Epidermal melanocyte (primary cell): Measurements from ENCODE around the gene RALGAPB.
"Not testable (repeated sequence)": the region's sequence is repeated elsewhere in the genome, so short reads cannot be mapped to it uniquely, and the experiment has no call there.

Source experiments
- DNase-seq: peaks from one replicate; pipeline ENCODE4 v3.0.0; 2011; ENCODE audit warnings: low spot score; ENCODE audit not compliant: insufficient read length

RALGAPB gene

DNA sequence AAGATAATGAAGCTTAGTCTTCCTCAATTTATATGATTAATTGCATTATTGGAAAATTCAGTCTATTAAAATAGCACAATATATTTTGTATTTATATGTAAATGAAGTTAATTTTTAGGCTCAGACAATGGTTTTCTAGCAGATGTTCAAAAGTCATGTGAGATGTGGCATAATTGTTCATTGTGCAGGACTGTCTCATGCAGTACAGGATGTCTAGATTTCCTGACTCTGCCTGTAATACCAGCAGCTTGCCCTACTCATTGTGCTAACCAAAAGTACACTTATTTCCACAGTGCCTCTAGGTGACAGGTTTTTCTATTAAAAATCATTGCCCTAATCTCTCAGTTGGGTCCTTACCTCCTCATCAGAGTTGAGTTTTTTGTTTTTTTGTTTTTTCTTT is 12.4 kb downstream of the RALGAPB start:
- DNase-seq: no peak

DNA sequence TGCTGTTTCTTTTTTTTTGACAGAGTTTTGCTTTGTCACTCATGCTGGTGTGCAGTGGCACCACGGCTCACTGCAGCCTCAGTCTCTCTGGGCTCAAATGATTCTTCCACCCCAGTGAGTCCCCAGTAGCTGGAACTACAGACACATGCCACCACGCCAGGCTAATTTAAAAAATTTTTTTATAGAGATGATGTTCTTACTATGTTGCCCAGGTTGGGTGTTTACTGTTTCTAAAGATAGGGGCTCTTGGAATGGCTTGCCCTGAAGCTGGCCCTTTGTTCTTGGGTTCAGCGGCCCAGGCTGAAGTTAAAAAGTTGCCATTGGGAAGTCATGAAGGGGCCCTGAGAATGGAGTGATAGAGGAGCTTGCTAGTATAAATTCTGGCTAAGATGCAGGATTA is 16.5 kb downstream of the RALGAPB start:
- DNase-seq: no peak

DNA sequence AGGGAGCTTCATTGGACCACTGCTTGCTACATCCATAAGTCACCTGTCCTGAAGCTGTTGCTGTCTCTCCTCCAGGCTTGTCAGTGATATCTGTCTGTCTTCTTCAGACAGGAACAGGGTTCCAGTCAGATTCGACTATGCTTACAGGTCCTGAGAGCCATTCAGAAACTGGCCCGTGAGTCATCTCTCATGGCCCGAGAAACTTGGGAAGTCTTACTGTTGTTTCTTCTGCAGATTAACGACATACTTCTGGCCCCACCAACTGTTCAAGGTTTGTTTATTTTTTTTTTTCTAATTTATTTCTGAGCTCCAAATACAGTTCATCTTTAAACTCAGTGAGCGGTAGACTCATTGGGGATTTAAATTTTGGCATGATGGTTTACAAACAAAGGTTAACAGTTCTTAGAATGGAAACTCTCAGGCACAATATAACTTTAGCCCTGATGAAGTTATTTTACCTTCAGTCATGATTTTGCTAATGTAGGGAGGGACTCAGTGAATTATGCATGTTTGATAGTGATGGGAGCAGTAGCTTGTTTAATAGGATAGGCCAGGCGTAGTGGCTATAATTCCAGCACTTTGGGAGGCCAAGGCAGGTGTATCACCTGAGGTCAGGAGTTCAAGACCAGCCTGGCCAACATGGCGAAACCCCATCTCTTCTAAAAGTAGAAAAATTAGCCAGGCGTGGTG is 24.7 kb downstream of the RALGAPB start:
- DNase-seq: no peak

DNA sequence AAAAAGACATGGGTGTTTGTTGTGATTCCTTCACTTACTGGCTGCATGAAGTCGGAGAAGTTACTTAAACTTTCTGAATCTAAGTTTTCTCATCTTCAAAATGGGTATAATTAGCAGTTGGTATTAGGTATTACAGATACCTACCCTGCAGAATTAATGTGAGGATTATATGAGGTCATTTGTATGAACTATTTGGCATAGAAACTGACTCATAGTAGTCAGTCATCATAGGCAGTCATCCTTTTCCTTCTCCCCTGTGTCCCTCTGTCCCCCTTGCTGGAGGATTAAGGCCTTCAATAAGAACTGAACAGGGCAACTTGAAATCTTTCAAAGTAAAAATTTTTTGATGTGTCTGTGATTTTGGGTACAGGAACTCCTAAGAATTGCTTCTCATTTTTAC is 26.3 kb downstream of the RALGAPB start:
- no peak for DNase-seq

DNA sequence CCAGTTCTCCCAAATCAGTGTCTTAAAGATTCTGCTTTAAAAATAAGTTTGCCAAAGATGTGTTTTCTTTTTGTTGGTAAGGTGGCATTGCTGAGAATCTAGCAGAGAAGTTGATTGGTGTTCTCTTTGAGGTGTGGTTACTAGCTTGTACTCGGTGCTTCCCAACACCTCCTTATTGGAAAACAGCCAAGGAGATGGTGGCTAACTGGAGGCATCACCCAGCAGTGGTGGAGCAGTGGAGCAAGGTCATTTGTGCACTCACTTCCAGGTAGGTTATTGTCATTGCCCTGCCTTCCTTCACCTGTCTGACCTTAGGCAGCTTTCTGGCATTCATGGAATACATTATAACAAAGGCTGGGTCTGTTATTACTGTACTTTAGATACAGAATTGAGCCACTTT is 26.7 kb downstream of the RALGAPB start:
- no peak for DNase-seq

DNA sequence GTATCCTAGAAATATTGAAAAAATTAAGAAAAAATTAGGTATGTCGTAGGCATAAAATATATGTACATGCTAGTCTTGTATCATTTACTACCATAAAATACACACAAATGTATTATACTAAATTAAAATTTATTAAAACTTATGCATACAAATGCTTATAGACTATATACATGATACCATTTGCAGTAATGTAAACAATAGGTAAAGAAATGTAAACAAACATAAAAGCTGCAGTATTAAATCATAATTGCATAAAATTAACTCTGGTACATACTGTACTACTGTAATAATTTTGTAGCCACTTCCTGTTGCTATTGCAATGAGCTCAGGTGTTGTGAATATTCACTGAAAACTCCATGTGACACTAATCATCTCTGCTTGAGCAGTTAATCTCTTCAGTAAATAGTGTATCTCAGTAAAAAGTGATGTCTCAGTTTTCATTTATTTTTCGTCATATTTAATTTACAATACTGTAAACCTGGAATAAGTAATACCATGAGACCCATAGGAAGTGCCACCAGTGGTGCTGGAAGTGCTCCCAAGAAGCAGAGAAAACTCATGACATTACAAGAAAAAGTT is 29.3 kb downstream of the RALGAPB start:
- no peak for DNase-seq

DNA sequence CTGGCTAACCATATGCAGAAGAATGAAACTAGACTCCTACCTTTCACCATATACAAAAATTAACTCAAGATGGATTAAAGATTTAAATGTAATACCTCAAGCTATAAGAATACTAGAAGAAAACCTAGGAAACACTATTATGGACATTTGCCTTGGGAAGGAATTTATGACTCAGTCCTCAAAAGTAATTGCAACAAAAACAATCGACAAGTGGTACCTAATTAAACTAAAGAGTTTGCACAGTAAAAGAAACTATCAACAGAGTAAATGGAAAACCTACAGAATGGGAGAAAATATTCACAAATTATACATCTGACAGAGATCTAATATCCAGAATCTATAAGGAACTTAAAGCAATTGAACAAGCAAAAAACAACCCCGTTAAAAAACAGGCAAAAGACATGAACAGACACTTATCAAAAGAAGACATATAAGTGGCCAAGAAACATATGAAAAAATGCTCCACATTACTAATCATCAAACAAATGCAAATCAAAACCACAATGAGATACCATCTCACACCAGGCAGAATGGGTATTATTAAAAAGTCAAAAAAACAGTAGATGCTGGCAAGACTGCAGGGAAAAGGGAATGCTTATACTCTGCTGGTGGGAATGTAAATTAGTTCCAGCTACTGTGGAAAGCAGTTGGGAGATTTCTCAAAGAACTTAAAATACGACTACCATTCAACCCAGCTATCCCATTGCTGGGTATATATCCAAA is 31.9 kb downstream of the RALGAPB start:
- DNase-seq: no peak

DNA sequence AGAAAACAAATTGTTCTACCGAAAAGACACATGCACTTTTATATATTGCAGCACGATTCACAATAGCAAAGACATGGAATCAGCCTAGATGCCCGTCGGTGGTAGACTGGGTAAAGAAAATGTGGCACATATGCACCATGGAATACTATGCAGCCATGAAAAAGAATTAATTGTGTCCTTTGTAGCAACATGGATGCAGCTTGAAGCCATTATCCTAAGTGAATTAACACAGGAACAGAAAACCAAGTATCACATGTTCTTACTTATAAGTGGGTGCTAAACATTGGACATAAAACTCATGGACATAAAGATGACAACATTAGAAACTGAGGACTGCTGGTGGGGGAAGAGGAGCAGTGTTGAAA is 32.4 kb downstream of the RALGAPB start:
- DNase-seq: no peak

DNA sequence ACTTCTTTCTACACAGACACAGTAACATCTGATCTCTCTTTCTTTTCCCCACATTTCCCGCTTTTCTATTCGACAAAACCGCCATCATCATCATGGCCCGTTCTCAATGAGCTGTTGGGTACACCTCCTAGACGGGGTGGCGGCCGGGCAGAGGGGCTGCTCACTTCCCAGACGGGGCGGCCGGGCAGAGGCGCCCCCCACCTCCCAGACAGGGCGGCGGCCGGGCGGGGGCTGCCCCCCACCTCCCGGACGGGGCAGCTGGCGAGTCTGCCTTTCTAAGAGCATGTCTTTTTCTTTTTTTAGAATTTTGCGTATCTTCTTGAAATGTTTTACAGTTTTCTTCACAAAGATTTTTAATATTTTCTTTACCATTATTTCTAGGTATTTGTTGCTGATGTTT is 39.1 kb downstream of the RALGAPB start:
- DNase-seq: not testable (repeated sequence)

DNA sequence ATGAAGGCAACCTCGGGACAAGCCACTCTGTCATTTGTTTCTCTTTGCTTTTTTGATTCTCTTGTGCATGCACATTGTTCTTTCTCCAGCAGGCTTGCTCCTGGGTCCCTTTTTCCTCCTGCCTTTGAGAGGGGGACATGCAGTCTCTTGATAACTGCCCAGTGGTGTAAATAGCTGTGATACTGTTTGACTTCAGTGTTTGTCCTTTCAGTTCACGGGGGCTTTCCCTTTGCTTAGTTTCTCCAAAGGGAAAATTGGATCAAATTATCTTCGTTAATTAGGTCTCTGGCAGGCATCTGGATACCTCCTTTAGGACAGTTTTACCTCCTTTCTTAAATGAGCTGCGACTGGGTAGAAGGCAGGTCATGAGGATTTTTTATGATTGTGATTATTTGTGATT is 41.5 kb downstream of the RALGAPB start:
- DNase-seq: no peak

DNA sequence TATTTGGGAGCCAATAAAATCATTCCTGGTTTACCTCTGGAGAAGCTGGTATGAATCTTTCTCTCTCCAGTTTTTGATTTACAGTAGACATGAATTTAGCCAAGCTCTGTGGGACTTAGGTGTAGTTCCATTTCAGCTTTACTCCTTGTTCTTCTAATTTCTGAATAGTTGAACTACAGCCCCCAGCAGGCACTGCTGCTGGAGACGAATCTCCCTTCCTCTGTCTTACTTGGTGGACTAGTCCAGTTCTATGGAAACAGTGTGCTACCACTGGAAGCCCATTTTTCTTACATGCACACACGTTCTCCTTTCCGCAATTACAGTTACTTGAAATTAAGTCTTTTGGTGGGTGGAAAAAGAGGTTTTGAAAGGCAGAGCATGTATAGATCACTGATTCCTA is 42.3 kb downstream of the RALGAPB start:
- no peak for DNase-seq

DNA sequence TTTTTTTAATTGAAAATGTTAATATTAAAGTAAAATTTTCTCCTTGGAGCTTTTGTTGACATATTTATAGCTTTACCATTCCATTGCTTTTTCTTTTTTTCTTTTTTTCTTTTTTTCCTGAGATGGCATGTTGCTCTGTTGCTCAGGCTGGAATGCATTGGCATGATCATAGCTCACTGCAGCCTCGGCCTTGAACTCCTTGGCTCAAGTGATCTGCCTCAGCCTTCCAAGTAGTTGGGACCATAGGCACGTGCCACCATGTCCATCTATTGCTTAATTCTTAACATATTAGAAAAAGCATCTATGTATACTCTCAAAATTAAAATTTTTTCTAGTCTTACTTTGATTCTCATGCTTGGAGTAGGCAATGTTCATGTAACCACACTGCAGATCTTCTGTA is 43.0 kb downstream of the RALGAPB start:
- DNase-seq: no peak

DNA sequence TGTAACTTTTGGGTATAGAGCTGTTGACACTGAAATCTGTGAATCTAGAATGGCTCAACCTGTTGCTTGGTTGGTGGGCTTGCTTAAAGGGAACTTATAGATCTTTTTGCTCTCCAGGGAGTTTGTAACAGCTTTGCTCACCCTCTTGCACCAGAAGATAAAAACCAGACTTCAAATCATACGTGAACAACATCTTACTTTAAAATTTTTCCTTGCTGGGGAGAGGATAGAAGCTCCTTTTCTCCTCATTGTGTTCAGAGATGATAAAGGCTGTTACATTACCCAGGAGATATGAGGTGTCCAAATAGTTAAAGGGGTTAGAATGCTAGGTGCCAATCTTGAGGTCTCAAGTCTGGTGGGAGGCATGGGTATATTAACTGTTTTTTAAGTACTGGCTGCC is 46.8 kb downstream of the RALGAPB start:
- no peak for DNase-seq

DNA sequence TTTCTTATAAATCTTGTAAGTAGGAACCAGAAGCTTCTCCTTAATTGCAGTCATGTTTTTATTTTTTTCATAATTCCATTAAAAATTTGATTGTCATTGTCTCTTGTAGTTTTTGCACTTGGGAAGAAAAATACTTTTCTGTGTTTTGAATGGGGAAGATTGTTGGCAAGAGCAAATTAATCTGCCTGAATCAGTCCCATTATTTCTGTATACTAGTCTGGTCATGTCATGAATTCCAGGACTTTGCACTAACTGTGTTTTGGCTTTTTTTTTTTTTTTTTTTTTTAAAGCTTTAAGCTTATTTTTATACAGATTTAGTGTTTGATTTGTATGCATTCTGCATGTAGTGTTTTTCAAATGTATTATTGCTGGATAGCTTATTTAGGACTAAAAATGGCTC is 47.6 kb downstream of the RALGAPB start:
- DNase-seq: no peak

DNA sequence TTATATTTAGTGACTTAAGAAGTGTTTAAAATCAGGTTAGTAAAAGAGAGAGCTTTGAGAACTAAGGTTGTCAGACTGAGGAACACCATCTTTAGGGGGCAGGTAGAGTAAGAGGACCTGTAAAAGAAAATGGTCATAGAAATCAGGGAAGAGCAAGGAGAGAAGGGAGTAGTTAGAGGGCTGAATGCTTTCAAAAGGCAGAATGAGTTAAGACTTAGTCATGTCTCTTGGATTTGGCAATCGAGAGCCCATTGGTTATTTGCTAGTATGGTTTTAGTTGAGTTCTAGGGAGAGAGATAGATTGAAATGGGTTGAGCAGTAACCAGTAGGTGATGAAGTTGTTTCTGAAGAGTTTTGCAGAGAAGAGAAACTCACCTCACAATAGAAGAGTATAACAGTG is 51.1 kb downstream of the RALGAPB start:
- DNase-seq: no peak

DNA sequence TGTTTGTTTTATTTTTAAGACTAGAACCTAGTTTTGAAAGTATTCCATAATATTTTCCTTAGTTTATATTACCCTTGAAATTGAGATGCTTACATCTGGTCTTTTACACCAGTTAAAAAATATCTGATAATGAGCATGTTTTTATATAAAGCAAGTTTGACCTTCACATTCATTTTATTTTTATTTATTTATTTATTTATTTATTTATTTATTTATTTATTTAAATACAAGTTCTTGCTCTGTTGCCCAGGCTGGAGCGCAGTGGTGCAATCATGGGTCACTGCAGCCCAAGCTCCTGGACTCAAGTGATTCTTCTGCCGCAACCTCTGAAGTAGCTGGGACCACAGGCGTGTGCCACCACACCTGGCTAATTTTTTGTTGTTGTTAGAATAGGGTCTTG is 55.5 kb downstream of the RALGAPB start:
- DNase-seq: no peak

DNA sequence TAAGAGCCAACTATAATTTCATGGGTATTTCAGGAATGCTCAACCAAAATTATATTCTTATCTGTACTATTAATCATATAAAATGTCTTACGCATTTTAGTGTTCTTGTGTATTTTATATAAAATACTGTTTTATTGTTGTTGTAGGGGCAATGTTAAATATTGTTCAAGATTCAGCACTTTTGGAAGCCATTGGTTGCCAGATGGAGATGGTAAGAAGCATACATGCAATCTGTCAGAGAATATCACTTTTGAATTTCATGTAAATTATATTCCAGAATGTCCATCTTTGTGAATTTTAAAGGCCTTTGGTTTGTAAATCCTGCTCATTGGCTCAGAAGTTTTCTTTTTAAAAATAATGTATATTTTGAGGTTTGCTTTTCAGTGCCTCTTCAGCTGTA is 58.4 kb downstream of the RALGAPB start:
- DNase-seq: no peak

DNA sequence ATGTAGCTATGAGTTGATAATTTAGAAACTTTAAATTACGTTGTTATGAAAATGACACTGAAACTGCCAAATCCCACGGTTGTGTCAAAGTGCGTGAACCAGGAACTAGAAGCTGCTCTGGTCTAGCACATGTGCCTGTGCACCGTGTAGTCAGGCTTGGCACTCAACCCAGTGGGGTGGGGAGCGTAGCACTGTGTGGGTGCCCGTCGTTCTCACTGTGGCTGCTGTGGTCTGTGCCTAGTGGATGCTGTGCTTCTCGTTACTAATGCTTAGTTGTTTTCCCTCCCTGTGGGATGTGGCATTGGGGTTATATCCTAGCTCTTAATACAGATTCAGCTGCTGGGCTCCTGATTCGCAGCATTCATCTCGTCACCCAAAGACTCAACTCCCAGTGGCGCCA is 62.1 kb downstream of the RALGAPB start:
- no peak for DNase-seq

DNA sequence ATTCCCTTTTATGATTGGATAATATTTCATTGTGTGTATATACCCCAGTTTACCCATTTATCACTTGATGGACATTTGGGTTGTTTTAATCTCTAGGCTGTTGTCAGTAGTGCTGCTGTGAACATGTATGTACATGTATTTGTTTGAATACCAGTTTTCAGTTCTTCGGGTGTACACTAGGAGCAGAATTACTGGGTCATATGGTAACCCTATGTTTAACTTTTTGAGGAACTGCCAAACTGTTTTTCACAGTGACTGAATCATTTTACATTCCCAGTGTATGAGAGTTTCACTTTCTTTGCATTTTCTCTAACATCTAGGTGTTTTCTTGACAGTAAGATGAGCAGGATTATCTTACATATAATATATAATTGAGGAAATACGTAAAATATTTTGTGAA is 63.7 kb downstream of the RALGAPB start:
- no peak for DNase-seq

DNA sequence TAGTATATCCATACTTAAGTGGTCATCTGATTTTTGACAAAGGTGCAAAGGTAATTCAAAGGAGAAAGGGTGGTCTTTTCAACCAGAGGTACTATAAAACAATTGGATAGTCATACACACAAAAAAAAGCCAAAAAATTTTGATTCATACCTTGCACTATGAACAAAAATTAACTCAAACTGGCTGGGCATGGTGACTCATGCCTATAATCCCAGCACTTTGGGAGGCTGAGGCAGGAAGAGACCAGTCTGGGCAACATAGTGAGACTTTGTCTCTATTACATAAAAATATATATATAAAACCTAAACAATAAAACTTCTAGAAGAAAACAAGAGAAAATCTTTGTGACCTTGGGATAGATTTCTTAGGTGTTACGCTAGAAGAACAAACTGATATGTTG is 64.5 kb downstream of the RALGAPB start:
- DNase-seq: no peak

DNA sequence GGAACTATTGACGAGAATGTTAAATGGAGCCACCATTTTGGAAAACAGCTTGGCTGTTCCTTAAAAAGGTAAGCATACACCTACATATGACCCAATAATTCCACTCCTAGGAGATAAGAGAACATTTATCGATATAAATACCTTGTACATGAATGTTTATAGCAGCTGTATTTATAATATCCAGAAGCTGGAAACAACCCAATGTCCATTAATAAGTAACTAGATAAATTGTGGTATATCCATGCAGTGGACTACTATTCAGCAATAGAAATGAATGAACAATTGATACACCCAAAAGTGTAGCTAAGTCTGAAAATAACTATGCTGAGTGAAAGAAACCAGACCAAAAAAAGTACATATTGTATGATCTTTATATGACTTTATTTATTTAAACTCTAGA is 66.1 kb downstream of the RALGAPB start:
- no peak for DNase-seq

DNA sequence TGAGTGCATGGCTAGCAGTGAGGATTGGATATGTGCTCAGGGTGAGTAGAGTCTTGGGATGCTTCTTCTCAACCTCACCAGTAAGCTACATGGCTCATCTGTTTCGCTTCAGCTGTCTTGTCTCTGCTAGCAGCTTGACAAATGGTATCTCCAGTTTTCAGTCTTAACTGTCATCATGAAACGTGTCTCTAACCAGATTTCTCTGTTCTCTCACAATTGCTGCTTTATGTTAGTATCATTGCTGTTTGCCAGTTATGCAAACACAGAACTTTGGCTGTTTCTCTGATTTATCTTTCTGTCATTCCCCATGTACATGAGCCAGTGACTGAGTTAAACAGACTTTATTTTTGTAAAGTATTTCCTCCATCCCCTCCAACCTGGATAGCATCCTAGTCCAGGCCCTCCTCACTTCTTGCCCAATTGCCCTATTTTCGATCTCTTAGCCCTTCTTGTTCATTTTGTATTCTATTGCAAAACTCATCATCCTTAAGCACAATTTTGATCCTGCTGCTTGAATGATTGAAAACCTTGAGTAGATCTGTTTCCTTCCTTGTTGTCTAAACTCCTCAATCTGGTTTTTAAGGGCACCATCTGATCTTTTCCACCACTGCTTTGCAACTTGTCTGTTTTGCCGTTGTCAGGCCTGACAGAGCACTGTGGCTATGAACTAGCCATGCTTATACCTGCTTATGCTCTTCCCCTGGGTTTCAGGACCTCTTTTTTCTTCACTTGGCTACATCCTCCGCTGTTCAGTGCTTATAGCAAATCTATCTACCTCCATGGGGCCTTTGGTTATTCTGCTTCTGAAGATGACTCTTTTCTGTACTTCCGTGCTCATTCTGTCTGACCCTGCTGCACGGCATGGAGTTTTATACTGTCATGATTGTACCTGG is 70.6 kb downstream of the RALGAPB start:
- DNase-seq: no peak
